KG1 (cell line): ENCODE results near the gene ITPA.

Experiments used
- DNase-seq: peaks from one replicate; lab custom pipeline; 2025; lab: John Stamatoyannopoulos, UW

The ITPA gene

GRCh38 chr20:3229158-3229557, 19.9 kb downstream of the ITPA start:
- DNase-seq = no peak

DNA sequence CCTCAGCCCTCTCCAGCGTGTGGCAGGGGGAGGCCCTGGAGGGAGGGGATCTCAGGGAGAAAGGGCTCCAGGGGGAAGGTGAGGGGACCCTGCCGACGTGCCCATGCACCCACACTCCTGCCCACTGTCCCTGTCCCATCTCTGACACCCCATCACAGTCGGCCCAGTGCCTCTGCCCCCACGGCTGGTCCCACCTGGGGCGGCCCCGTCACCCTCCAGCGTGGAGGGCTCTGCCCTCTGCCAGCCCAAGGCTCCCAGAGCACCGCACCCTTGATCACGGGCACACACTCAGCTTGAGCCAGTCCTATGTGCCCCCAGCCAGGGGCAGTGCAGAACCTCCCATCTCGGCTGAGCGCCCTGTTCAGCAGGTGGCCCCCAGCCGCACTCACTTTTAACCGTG, 20.5 kb downstream of the ITPA start:
- DNase-seq = no peak

DNA sequence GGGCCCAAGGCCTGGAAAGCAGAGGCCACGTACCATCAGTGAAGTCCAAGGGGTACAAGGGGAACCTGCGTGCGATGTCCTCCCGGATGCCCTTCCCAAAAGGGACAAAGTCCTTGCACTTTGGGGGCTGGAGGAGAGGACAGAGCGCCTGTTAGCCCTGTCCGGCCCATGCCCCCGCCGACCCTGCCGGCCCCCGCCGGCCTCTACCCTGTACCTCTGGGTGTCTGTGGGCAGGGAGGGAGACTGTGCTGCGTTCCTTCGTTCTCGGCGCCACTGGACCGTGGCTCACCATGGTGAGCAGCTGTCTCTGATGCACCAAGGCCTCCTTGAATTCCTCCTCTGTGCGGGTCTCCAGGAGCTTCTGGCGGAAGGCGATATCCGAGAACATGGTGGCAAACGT, 21.8 kb downstream of the ITPA start:
- no peak for DNase-seq

- DNase-seq = no peak
These were observed 22.7 kb downstream of the ITPA start for GRCh38 chr20:3231889-3232588.

DNA sequence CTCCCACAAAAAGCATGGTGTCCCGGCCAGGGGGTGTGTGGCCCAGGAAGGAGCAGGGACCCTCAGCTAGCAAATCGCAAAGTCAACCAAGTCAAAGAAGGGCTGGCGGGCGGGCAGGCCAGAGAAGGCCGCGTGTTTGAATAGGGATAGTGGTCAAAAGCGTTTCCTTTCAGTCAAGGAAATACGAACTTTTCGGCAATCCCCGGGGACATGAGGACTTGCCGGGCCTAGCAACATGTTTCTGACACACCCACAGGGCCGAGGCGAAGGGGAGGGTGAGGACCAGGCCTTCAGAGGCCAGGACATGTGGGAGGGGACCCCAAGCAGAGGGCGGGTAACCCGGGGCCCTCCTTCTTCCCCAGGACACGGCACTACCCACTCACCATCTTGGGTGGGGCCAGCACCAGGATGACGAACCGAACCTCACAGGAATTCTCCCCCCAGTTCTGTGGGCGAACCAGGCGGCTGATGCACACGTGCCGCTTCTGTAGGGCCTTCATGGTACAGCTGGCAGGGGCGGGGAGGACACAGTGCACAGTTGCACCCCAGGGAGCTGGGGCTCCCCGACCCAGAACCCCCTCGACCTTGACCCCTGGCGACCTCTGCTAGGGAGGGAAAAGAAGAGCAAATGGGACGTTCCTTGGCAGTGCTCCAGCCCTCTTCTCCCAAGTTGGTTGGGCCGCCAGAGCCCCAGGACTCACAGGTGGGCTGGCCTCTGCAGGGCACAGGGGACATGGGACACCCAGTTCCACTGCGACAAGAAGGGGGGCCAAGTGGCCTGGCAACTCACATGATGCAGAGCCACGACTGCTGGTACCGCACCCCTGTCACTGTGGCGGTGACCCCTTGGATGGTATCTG, 24.1 kb downstream of the ITPA start:
- no peak for DNase-seq

DNA sequence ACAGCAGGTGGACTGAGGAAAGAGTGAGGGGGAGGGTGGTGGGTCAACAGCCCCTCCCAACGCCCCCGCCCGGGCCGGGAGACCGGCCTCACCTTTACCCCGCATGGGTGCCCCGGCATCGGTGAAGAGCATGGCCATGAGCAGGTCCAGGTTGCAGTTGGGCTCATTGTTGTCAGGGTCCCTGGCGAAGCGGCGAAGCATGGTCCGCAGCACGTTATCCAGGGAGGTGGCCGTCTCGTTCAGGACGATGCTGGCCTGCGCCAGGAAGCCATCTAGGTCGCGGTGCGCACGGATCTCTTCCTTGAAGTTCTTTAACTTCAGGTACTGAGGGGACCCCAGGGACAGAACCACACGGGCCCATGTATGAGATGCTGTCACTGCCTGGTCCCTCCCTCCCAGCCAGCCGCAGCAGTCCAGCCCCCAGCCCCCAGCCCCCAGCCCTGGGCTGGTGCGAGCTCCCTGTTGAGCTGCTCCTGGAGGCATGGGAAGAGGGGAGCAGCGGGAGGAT, 24.7 kb downstream of the ITPA start:
- DNase-seq = no peak

DNA sequence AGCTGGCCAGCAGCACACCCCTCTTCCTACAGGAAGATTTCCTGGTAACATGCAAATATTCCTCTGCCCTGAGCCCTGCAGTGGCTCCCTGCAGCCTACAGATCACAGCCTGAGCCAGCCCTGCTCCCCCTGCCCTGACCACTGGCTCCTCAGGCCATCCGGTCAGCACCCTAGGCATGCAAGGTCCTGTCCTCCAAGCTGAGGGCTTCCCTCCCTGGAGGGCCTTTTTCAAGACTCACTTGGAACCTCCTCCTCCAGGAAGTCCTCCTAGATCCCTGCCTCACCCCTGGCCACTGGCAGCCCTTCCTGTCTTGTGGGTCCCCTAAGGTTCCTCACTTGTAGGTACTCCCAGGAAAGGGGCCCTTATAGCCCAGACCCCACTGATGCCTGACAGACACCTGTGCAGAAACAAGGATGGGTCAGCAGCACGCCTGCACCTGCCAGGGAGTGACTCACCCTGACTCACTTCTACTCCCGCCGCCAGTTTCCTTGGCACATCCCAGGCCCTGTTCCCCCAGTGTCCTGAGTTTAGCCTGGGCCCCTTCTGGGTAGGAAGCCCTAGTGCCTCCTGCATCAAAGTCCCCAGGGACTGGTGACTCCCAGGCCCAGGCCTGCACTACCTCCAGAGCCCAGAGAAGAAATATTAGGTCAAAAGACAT, 26.5 kb downstream of the ITPA start:
- no peak for DNase-seq

GRCh38 chr20:3237011-3237957, 28.0 kb downstream of the ITPA start:
- no peak for DNase-seq

- DNase-seq = no peak
These were observed 28.8 kb downstream of the ITPA start for GRCh38 chr20:3237958-3238615.

- DNase-seq = no peak
These were observed 29.3 kb downstream of the ITPA start for GRCh38 chr20:3238616-3239025.

- no peak for DNase-seq
These were observed 29.9 kb downstream of the ITPA start, which contains the start of gene SLC4A11 for GRCh38 chr20:3239026-3239866. SLC4A11 (minus strand) TSS chr20:3239190; CDS start chr20:3239137, 53 bp downstream.

GRCh38 chr20:3239867-3240775, 30.8 kb downstream of the ITPA start:
- no peak for DNase-seq

DNA sequence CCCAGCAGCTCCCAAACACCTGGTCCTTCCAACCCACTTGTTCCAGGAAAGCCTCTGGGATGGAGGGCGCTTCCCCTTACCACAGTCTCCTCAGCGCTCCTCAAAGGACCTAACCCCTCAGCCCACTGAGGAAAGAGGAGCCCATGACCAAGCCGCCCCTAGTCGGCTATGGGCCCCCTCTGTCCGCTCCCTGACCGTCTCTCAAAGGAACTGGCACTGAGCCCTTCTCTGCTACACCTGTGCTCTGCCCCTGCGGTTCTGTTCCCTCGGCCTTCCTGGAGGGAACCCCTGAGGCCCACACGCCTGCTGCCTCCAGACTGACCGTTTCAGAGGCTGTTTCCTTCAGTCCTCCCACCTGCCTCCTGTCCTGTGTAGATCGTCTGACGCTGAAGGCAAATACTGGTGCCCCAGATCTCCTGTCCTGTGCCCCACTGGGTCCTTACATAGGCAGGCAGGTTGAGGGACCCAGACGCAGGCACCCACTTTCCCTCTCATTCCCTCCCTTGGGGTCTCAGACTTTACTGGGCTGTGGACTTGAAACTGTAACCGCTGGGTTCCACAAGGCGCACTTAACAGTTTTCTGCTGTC, 31.6 kb downstream of the ITPA start:
- DNase-seq = no peak

GRCh38 chr20:3242172-3242692, 32.9 kb downstream of the ITPA start:
- DNase-seq = no peak

GRCh38 chr20:3243718-3244358, 34.5 kb downstream of the ITPA start:
- DNase-seq = no peak

GRCh38 chr20:3244613-3245012, 35.3 kb downstream of the ITPA start:
- no peak for DNase-seq

GRCh38 chr20:3245156-3245555, 35.9 kb downstream of the ITPA start:
- no peak for DNase-seq

GRCh38 chr20:3245711-3246110, 36.4 kb downstream of the ITPA start:
- DNase-seq = no peak
